Neuron (in vitro differentiated cells): ENCODE measurements around the gene ICAM5.

ENCODE experiments used
- H2AFZ ChIP-seq: one replicate; pipeline ENCODE4 v1.6.1; 2013; ENCODE audit warnings: low read depth, mild to moderate bottlenecking, inconsistent platforms, low read length, moderate library complexity
- H3K27me3 ChIP-seq: one replicate; pipeline ENCODE4 v1.6.1; 2013; ENCODE audit warnings: low read length; ENCODE audit not compliant: insufficient read depth
- H3K36me3 ChIP-seq: one replicate; pipeline ENCODE4 v1.6.1; 2013; ENCODE audit warnings: low read length; ENCODE audit not compliant: insufficient read depth
- H3K4me1 ChIP-seq: one replicate; pipeline ENCODE4 v1.6.1; 2013; ENCODE audit warnings: low read length; ENCODE audit not compliant: insufficient read depth
- H3K4me3 ChIP-seq: 2 replicates; pipeline ENCODE4 v1.5.1; 2013; ENCODE audit warnings: mild to moderate bottlenecking, low read length, moderate library complexity
- H3K9me3 ChIP-seq: one replicate; pipeline ENCODE4 v1.6.1; 2013; ENCODE audit warnings: low read length

ICAM5 gene

GRCh38 chr19:10315335-10316214 is 25.8 kb downstream of the ICAM5 start, which contains the start of gene FDX2:
Gene FDX2 (minus strand): TSS chr19:10316015. CDS start chr19:10315996, 19 bp downstream.
- Histone ChIP-seq H3K36me3 (peaks cover 40% of the 10 kb centered on the region), H3K4me1 (peaks cover 10% of the 10 kb centered on the region), H3K9me3 (no peaks in the 10 kb centered on the region), H2AFZ (peak within 1 kb of the TSS; percentile 91), H3K27me3 (no peaks in the 10 kb centered on the region), H3K4me3 (peak within 1 kb of the TSS; percentile 83)

- H3K4me3 ChIP-seq: peak overlapping the region; percentile 83
- H3K4me1 ChIP-seq: peaks cover 10% of the 10 kb centered on the region
- no peaks in the 10 kb centered on the region for H3K9me3 ChIP-seq
- no peaks in the 10 kb centered on the region for H3K27me3 ChIP-seq
- peaks cover 44% of the 10 kb centered on the region for H3K36me3 ChIP-seq
- H2AFZ ChIP-seq: no peak overlapping the region
Measured at GRCh38 chr19:10316229-10317044, 26.7 kb downstream of the ICAM5 start.

- peaks cover 52% of the 10 kb centered on the region for H3K36me3 ChIP-seq
- no peaks in the 10 kb centered on the region for H3K27me3 ChIP-seq
Measured at GRCh38 chr19:10317045-10317856, 27.5 kb downstream of the ICAM5 start.

GRCh38 chr19:10317857-10318462 is 28.2 kb downstream of the ICAM5 start:
- H3K4me1 ChIP-seq: peaks cover 10% of the 10 kb centered on the region

More at GRCh38 chr19:10317045-10317856, 27.5 kb downstream of the ICAM5 start:
- Histone ChIP-seq H3K4me3 (no peak overlapping the region), H2AFZ (no peak overlapping the region), H3K4me1 (peaks cover 10% of the 10 kb centered on the region), H3K9me3 (no peaks in the 10 kb centered on the region)

GRCh38 chr19:10318807-10319682 is 29.3 kb downstream of the ICAM5 start:
- Histone ChIP-seq H3K36me3 (peaks cover 66% of the 10 kb centered on the region), H3K27me3 (no peaks in the 10 kb centered on the region), H3K4me3 (no peak overlapping the region), H2AFZ (no peak overlapping the region), H3K9me3 (no peaks in the 10 kb centered on the region), H3K4me1 (peaks cover 10% of the 10 kb centered on the region)

More at GRCh38 chr19:10317857-10318462, 28.2 kb downstream of the ICAM5 start:
- no peak overlapping the region for H2AFZ ChIP-seq
- no peak overlapping the region for H3K4me3 ChIP-seq
- no peaks in the 10 kb centered on the region for H3K9me3 ChIP-seq
- H3K27me3 ChIP-seq: no peaks in the 10 kb centered on the region
- H3K36me3 ChIP-seq: peaks cover 59% of the 10 kb centered on the region

- no peaks in the 10 kb centered on the region for H3K27me3 ChIP-seq
- H3K4me3 ChIP-seq: no peak overlapping the region
- H2AFZ ChIP-seq: no peak overlapping the region
- H3K36me3 ChIP-seq: peaks cover 81% of the 10 kb centered on the region
- no peaks in the 10 kb centered on the region for H3K9me3 ChIP-seq
- no peaks in the 10 kb centered on the region for H3K4me1 ChIP-seq
Measured at GRCh38 chr19:10320602-10321416, 31.1 kb downstream of the ICAM5 start.

GRCh38 chr19:10321417-10321797 is 31.7 kb downstream of the ICAM5 start:
- no peak overlapping the region for H3K4me3 ChIP-seq
- H3K36me3 ChIP-seq: peaks cover 84% of the 10 kb centered on the region
- no peaks in the 10 kb centered on the region for H3K27me3 ChIP-seq
- no peak overlapping the region for H2AFZ ChIP-seq
- no peaks in the 10 kb centered on the region for H3K4me1 ChIP-seq
- no peaks in the 10 kb centered on the region for H3K9me3 ChIP-seq

- H3K9me3 ChIP-seq: no peaks in the 10 kb centered on the region
- no peaks in the 10 kb centered on the region for H3K27me3 ChIP-seq
- no peaks in the 10 kb centered on the region for H3K4me1 ChIP-seq
- peaks cover 84% of the 10 kb centered on the region for H3K36me3 ChIP-seq
- no peak overlapping the region for H3K4me3 ChIP-seq
- no peak overlapping the region for H2AFZ ChIP-seq
Measured at GRCh38 chr19:10321874-10322835, 32.4 kb downstream of the ICAM5 start.

GRCh38 chr19:10325732-10326131 is 36.0 kb downstream of the ICAM5 start:
- Histone ChIP-seq H3K4me1 (no peaks in the 10 kb centered on the region), H3K36me3 (peaks cover 90% of the 10 kb centered on the region), H3K9me3 (no peaks in the 10 kb centered on the region), H2AFZ (no peak overlapping the region), H3K27me3 (no peaks in the 10 kb centered on the region), H3K4me3 (no peak overlapping the region)

GRCh38 chr19:10327793-10328192 is 38.0 kb downstream of the ICAM5 start:
- Histone ChIP-seq H3K36me3 (peaks cover 72% of the 10 kb centered on the region), H3K4me1 (peaks cover 6% of the 10 kb centered on the region), H2AFZ (no peak overlapping the region), H3K4me3 (no peak overlapping the region), H3K27me3 (no peaks in the 10 kb centered on the region), H3K9me3 (no peaks in the 10 kb centered on the region)
